HG03565 (cell line): ENCODE results near the gene SLF1.

Source experiments
- ATAC-seq: cut with Tn5 transposase; IDR thresholded peaks from one replicate; pipeline ENCODE4 v1.9.1; 2021; ENCODE audit warnings: mild to moderate bottlenecking, moderate library complexity; ENCODE audit not compliant: unreplicated experiment

Gene SLF1

GRCh38 chr5:94707359-94707758 is 88.9 kb downstream of the SLF1 start:
- ATAC-seq, result no peak

- no peak for ATAC-seq
These were observed 90.8 kb downstream of the SLF1 start for GRCh38 chr5:94709277-94709676.

- no peak for ATAC-seq
These were observed 93.3 kb downstream of the SLF1 start for GRCh38 chr5:94711785-94712184.

GRCh38 chr5:94715768-94716167 is 97.3 kb downstream of the SLF1 start:
- no peak for ATAC-seq

- ATAC-seq, result no peak
These were observed 106.7 kb downstream of the SLF1 start for GRCh38 chr5:94725142-94725541.

GRCh38 chr5:94731471-94731870 is 113.0 kb downstream of the SLF1 start:
- ATAC-seq, result no peak

- ATAC-seq, result no peak
These were observed 118.0 kb downstream of the SLF1 start for GRCh38 chr5:94736498-94736897.

- ATAC-seq, result no peak
These were observed 121.8 kb downstream of the SLF1 start for GRCh38 chr5:94740286-94740685.

GRCh38 chr5:94742852-94743251 is 124.4 kb downstream of the SLF1 start:
- ATAC-seq, result no peak

GRCh38 chr5:94744906-94745305 is 126.4 kb downstream of the SLF1 start:
- no peak for ATAC-seq

- peak; percentile 78 for ATAC-seq
These were observed 127.6 kb downstream of the SLF1 start for GRCh38 chr5:94745786-94746730.

GRCh38 chr5:94746731-94747124 is 128.3 kb downstream of the SLF1 start:
- peak; percentile 34 for ATAC-seq
